ENCODE results near the gene ELOVL3.

DNA sequence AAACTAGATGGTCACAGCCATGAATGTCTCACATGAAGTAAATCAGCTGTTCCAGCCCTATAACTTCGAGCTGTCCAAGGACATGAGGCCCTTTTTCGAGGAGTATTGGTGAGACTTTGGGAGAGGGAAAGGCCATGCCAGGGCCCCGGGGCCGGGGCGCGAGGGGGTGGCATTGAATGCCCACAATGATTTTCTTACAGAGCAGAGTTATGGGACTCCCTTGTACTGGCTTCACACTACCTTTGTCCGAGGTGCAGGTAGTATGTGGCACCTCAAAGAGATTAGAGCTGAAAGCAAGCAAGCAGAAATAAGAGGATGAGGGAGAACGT is 407 bp downstream of the ELOVL3 start:
- TF ChIP-seq, protein P1, sequence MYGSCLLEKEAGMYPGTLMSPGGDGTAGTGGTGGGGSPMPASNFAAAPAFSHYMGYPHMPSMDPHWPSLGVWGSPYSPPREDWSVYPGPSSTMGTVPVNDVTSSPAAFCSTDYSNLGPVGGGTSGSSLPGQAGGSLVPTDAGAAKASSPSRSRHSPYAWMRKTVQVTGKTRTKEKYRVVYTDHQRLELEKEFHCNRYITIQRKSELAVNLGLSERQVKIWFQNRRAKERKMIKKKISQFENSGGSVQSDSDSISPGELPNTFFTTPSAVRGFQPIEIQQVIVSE (CRISPR knock-in tag; IDR thresholded peaks at IDR 0.05; ENCODE audit: borderline replicate concordance) = no peak
- TF ChIP-seq GABPB1 (CRISPR knock-in tag; IDR thresholded peaks at IDR 0.05) = no peak
- TF ChIP-seq, protein P2, sequence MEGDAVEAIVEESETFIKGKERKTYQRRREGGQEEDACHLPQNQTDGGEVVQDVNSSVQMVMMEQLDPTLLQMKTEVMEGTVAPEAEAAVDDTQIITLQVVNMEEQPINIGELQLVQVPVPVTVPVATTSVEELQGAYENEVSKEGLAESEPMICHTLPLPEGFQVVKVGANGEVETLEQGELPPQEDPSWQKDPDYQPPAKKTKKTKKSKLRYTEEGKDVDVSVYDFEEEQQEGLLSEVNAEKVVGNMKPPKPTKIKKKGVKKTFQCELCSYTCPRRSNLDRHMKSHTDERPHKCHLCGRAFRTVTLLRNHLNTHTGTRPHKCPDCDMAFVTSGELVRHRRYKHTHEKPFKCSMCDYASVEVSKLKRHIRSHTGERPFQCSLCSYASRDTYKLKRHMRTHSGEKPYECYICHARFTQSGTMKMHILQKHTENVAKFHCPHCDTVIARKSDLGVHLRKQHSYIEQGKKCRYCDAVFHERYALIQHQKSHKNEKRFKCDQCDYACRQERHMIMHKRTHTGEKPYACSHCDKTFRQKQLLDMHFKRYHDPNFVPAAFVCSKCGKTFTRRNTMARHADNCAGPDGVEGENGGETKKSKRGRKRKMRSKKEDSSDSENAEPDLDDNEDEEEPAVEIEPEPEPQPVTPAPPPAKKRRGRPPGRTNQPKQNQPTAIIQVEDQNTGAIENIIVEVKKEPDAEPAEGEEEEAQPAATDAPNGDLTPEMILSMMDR (IDR thresholded peaks at IDR 0.05) = no peak
- no peak for TF ChIP-seq CREM (CRISPR knock-in tag; IDR thresholded peaks at IDR 0.05)
- TF ChIP-seq ETV6 (CRISPR knock-in tag; IDR thresholded peaks at IDR 0.05) = no peak
- no peak for TF ChIP-seq ZNF263 (CRISPR knock-in tag; IDR thresholded peaks at IDR 0.05; ENCODE audit: low read depth)
- TF ChIP-seq, protein P3, sequence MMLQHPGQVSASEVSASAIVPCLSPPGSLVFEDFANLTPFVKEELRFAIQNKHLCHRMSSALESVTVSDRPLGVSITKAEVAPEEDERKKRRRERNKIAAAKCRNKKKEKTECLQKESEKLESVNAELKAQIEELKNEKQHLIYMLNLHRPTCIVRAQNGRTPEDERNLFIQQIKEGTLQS (CRISPR knock-in tag; conservative IDR thresholded peaks at IDR 0.05) = no peak
- TF ChIP-seq, protein P4, sequence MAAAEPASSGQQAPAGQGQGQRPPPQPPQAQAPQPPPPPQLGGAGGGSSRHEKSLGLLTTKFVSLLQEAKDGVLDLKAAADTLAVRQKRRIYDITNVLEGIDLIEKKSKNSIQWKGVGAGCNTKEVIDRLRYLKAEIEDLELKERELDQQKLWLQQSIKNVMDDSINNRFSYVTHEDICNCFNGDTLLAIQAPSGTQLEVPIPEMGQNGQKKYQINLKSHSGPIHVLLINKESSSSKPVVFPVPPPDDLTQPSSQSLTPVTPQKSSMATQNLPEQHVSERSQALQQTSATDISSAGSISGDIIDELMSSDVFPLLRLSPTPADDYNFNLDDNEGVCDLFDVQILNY (CRISPR knock-in tag; IDR thresholded peaks at IDR 0.05) = no peak
- TF ChIP-seq, protein P5, sequence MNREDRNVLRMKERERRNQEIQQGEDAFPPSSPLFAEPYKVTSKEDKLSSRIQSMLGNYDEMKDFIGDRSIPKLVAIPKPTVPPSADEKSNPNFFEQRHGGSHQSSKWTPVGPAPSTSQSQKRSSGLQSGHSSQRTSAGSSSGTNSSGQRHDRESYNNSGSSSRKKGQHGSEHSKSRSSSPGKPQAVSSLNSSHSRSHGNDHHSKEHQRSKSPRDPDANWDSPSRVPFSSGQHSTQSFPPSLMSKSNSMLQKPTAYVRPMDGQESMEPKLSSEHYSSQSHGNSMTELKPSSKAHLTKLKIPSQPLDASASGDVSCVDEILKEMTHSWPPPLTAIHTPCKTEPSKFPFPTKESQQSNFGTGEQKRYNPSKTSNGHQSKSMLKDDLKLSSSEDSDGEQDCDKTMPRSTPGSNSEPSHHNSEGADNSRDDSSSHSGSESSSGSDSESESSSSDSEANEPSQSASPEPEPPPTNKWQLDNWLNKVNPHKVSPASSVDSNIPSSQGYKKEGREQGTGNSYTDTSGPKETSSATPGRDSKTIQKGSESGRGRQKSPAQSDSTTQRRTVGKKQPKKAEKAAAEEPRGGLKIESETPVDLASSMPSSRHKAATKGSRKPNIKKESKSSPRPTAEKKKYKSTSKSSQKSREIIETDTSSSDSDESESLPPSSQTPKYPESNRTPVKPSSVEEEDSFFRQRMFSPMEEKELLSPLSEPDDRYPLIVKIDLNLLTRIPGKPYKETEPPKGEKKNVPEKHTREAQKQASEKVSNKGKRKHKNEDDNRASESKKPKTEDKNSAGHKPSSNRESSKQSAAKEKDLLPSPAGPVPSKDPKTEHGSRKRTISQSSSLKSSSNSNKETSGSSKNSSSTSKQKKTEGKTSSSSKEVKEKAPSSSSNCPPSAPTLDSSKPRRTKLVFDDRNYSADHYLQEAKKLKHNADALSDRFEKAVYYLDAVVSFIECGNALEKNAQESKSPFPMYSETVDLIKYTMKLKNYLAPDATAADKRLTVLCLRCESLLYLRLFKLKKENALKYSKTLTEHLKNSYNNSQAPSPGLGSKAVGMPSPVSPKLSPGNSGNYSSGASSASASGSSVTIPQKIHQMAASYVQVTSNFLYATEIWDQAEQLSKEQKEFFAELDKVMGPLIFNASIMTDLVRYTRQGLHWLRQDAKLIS (CRISPR knock-in tag; IDR thresholded peaks at IDR 0.05; ENCODE audit: borderline replicate concordance) = no peak; the same call in 1 of the 2 replicates
- TF ChIP-seq, protein P6, sequence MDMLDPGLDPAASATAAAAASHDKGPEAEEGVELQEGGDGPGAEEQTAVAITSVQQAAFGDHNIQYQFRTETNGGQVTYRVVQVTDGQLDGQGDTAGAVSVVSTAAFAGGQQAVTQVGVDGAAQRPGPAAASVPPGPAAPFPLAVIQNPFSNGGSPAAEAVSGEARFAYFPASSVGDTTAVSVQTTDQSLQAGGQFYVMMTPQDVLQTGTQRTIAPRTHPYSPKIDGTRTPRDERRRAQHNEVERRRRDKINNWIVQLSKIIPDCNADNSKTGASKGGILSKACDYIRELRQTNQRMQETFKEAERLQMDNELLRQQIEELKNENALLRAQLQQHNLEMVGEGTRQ (CRISPR knock-in tag; IDR thresholded peaks at IDR 0.05) = no peak
